Dermis blood vessel endothelial cell (primary cell): Measurements from ENCODE around the gene AGMO. TPM values are rescaled to one million over a fixed set of nuclear protein-coding genes. Genes with fewer than 3 reads are reported as not detected.

Experiments used
- DNase-seq: peaks from one replicate; pipeline ENCODE4 v3.0.0; 2010
- total RNA-seq: library from RNA; depleted of rRNA; stranded (reverse); fragments of >200 nt; gene quantifications from 2 replicates; pipeline ENCODE4 v1.2.3, GENCODE V29; 2014

The AGMO gene
- total RNA-seq, 1 donor from 2014 or later, result 1.9 TPM

- no peak for DNase-seq
These were observed 103.5 kb downstream of the AGMO start for GRCh38 chr7:15457990-15458955.

- DNase-seq, result no peak
These were observed 109.1 kb downstream of the AGMO start for GRCh38 chr7:15452670-15453069.

GRCh38 chr7:15446722-15447121 lies 115.1 kb downstream of the AGMO start:
- no peak for DNase-seq

- DNase-seq, result no peak
These were observed 115.5 kb downstream of the AGMO start for GRCh38 chr7:15446280-15446679.

- no peak for DNase-seq
These were observed 119.9 kb downstream of the AGMO start for GRCh38 chr7:15441915-15442314.

- no peak for DNase-seq
These were observed 121.3 kb downstream of the AGMO start for GRCh38 chr7:15440482-15440881.

GRCh38 chr7:15439853-15440252 lies 122.0 kb downstream of the AGMO start:
- DNase-seq, result no peak

GRCh38 chr7:15433151-15433550 lies 128.7 kb downstream of the AGMO start:
- no peak for DNase-seq

GRCh38 chr7:15430911-15431310 lies 130.9 kb downstream of the AGMO start:
- DNase-seq, result no peak

GRCh38 chr7:15430191-15430590 lies 131.6 kb downstream of the AGMO start:
- DNase-seq, result no peak

- no peak for DNase-seq
These were observed 137.3 kb downstream of the AGMO start for GRCh38 chr7:15424468-15424867.

GRCh38 chr7:15419596-15419995 lies 142.2 kb downstream of the AGMO start:
- no peak for DNase-seq

- DNase-seq, result no peak
These were observed 143.6 kb downstream of the AGMO start for GRCh38 chr7:15418264-15418663.

GRCh38 chr7:15417341-15417988 lies 144.3 kb downstream of the AGMO start:
- DNase-seq, result no peak

GRCh38 chr7:15411019-15411418 lies 150.8 kb downstream of the AGMO start:
- no peak for DNase-seq

GRCh38 chr7:15407910-15408309 lies 153.9 kb downstream of the AGMO start:
- peak; percentile 37 for DNase-seq

GRCh38 chr7:15403751-15404150 lies 158.1 kb downstream of the AGMO start:
- no peak for DNase-seq

GRCh38 chr7:15403315-15403714 lies 158.5 kb downstream of the AGMO start:
- no peak for DNase-seq

GRCh38 chr7:15402436-15403136 lies 159.2 kb downstream of the AGMO start:
- no peak for DNase-seq

- DNase-seq, result no peak
These were observed 161.4 kb downstream of the AGMO start for GRCh38 chr7:15400440-15400839.

- DNase-seq, result no peak
These were observed 162.4 kb downstream of the AGMO start for GRCh38 chr7:15399441-15399840.

- no peak for DNase-seq
These were observed 163.7 kb downstream of the AGMO start for GRCh38 chr7:15397922-15398760.
